ENCODE measurements around the gene COL4A3.

DNA sequence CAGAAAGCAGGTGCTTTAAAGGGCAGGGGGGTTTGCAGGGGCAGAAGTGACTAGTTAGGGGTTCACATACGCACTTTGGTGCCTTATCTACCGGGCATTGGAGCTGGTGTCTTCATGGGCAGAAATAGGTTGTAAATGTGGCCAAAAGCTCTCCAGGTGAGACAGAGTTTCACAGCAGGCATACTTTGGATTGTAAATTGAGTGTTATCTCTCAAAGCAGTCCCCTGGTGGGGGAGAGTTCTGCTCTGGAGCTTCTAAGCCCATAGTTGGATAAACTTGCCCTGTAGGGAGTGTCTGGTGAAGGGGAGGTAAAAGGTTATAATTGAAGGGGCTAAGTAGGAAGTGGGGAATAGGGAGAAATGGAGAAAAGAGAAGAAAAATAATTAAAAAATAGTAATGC, 43.1 kb downstream of the COL4A3 start:
- TF ChIP-seq, protein P1, sequence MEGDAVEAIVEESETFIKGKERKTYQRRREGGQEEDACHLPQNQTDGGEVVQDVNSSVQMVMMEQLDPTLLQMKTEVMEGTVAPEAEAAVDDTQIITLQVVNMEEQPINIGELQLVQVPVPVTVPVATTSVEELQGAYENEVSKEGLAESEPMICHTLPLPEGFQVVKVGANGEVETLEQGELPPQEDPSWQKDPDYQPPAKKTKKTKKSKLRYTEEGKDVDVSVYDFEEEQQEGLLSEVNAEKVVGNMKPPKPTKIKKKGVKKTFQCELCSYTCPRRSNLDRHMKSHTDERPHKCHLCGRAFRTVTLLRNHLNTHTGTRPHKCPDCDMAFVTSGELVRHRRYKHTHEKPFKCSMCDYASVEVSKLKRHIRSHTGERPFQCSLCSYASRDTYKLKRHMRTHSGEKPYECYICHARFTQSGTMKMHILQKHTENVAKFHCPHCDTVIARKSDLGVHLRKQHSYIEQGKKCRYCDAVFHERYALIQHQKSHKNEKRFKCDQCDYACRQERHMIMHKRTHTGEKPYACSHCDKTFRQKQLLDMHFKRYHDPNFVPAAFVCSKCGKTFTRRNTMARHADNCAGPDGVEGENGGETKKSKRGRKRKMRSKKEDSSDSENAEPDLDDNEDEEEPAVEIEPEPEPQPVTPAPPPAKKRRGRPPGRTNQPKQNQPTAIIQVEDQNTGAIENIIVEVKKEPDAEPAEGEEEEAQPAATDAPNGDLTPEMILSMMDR (IDR thresholded peaks at IDR 0.05), result no peak
- no peak for TF ChIP-seq POLR2A (IDR thresholded peaks at IDR 0.05)
